ENCODE measurements around the gene MUC4.
"Not testable (repeated sequence)": the region's sequence is repeated elsewhere in the genome, so short reads cannot be mapped to it uniquely, and the experiment has no call there.

MUC4 gene

DNA sequence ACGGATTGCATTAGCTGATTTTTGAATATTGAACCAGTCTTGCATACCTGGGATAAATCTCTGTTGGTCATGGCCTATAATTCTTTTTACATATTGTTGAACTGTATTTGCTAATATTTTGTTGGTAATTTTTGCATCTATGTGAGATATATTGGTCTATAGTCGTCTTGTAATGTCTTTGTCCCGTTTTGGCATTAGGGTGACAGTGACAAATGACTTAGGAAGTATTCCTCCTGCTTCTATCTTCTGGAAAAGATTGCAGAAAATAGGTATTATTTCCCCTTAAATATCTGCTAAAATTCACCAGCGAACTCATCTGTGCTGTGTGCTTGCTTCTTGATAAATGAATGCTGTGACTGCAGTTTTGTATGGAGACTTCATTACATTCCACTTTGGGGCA lies 67.3 kb downstream of the MUC4 start:
- DNase-seq (ENCODE audit: low spot score), result no peak

DNA sequence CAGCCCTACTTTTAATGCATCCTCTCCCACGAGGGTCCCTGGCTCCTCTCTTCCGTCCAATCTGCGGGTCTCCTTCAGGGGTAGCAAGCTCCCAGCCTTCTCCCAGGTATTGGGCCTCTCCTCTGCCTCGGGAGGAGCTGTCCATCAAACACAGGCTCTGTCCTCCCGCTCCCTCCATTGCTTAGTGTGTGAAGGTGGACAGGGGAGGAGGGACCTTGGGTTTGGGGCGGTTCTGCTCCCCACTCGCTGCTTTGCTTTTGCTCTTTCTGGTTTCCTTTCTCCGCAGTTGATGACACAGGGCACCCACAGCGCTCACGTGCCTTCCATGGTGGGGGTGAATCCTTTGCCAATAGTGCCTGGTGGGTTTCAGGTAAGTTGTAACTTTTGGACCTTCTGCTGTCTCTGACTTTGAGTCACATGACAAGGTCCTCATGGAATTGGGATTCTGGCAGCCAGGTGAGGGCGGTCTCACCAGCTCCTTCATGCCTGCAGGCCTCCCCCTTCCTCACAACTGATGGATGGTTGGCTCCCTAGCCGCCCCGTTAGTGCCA lies 72.1 kb downstream of the MUC4 start:
- DNase-seq (ENCODE audit: low spot score), result no peak

DNA sequence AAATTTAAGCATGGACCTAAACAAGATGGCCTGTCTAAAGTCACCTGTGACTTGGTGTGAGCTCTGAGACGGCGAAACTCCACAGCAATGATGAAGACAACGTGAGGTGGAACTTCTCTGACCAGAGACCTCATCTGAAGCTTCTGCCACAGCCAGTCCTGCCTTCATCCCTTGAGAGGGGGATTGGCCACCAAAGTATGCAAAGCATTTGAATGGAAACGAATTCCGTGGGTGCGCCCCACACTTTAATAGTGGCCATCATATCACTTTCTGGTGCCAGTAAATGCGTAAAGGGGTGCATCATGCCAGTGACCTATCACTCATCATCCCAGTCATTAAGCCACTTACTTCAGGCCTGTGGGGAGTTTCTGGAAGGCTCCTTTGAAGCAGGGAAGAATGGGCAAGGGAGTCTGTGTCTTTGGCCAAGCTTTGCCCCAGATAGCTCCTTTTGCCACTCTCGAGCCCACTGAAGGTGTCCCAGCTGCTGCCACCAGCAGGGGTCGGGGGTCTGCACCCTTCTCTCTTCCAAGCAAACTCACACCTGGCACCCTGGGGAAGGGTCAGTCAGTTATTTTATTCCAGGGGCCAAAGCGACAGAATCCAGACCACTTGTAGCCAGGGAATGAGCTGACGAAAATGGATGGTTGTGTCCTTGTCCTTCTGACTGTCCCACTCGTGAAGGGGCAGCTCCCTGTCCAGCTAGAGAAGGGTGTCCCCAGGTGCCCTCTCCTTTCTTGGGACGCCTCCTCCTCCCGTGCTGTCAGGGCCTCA lies 73.3 kb downstream of the MUC4 start:
- DNase-seq (ENCODE audit: low spot score), result no peak

DNA sequence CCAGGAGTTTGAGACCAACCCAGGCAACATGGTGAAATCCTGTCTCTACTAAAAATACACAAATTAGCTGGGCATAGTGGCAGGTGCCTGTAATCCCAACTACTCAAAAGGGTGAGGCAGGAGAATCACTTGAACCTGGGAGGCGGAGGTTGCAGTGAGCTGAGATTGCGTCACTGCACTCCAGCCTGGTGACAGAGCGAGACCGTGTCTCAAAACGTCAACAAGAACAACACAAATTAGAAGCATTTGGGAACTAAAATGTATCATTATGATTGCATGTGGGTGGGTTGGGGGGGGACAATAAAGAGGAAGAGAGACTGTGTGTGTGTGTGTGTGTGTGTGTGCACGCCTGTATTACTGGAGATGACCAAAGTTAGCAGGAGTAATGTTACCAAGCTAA lies 73.9 kb downstream of the MUC4 start:
- not testable (repeated sequence) for DNase-seq (ENCODE audit: low spot score)

GRCh38 chr3:195736866-195737490 lies 74.8 kb downstream of the MUC4 start:
- no peak for DNase-seq (ENCODE audit: low spot score)

DNA sequence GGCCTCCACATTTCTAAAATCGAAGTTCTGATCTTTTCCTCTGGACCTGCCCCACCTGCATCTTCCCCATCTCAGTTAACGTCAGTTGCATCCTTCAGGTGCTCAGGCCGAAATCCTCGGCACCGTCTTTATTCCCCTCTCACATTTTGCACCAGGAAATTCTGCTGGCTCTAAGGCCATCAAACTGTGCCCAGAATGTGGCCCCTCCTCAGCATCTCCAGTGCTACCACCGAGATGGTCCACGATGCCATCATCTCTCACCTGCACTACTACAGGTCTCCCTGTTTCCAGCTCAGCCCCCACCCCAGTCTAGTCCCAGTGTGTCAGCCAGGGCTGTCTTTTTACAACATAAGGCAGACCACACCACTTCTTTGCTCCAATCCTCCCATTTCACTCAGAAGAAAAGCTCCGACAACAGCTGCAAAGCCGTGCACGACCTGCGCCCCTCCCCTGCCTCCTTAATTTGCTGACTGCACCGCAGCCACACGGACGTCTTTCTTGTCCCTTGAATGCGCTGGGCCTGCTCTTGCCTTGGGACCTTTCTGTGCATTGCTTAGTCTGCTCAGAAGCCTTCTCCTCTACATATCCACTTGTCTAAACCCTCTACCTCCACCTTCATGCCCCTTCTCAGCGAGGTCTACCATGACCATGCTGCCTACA lies 76.6 kb downstream of the MUC4 start:
- DNase-seq (ENCODE audit: low spot score), result no peak

DNA sequence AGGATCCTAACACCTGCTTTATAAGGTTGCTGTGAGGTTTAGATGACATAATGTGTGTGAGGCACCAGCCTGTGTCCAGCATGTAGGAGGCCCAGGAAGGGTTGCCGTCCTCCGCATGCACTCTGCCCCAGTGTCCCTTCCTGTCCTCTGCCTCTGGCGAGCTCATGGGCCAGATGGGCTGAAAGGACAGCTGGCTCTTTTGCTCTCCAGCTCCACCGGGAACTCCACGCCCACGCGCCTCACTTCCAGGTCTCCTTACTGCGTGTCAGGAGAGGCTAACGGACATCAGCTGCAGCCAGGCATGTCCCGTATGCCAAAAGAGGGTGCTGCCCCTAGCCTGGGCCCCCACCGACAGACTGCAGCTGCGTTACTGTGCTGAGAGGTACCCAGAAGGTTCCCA lies 78.8 kb downstream of the MUC4 start:
- DNase-seq (ENCODE audit: low spot score), result no peak

DNA sequence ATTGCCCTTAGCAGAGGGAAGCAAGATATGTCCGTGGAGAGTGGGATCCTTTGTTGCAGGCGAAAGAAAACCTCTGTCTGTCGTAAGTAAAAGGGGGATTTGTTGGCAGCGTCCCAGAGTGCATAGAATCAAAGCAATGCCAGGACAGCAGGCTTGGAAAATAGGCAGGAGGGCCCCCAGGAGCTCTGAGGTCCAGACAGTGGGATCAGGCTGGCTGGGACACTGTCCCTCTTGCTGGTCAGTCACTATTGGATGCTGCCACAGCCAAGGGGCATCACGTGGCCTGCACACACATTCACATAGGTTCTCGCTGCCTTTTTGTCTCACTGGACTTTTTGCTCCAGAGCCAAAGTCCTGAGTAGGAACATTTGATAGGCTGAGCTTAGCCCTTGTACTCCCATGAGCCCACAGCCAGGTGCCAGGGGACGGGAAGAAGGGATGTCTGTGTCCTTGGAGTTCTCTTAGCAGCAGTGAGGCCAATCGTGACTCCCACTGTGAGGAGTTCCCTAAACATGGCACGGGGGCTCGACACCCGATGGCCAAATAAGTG lies 80.3 kb downstream of the MUC4 start:
- DNase-seq (ENCODE audit: low spot score), result no peak

DNA sequence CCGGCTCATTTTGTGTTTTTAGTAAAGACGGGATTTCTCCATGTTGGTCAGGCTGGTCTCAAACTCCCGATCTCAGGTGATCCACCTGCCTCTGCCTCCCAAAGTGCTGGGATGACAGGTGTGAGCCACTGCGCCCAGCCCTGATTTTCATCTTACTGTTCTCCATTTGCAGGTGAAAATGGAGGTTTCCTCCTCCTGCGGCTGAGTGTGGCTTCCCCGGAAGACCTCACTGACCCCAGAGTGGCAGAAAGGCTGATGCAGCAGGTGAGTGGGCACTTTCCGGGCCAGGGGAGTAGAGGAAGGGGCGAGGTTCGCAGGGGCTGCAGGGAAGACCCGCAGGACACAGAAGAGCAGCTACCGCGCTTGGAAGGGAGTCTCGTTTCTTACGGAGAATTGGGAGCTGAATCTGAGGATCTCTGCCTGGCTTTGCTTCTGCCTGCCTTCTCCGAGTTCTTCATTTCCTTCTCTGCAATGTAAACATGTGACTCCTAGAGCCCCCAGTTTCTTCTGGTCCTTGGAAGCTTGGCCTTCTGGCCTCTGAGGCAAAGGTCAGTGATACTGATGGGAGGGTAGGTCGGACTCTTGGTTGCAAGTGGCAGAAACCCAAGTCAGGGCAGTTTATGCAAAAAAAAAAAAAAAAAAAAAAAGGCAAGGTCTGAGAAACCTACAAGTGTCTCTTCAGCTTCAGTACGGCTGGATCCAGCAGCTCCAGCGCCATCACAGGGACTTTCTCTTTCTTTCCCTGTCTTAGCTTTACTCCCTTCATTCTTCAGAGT lies 82.1 kb downstream of the MUC4 start:
- no peak for DNase-seq (ENCODE audit: low spot score)

DNA sequence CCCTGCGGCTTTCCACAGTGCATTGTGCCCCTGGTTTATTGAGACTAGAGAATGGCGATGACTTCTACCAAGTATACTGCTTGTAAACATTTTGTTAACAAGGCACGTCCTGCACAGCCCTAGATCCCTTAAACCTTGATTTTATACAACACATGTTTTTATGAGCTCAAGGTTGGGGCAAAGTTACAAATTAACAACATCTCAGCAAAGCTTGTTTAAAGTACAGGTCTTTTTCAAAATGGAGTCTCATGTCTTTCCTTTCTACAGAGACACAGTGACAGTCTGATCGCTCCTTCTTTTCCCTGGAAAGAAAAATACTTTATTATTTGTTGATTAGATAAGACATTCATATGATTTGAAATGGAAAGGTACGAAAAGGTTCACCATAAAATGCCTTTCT lies 82.9 kb downstream of the MUC4 start:
- DNase-seq (ENCODE audit: low spot score), result not testable (repeated sequence)

- no peak for DNase-seq (ENCODE audit: low spot score)
Observed at GRCh38 chr3:195727606-195728195, 84.0 kb downstream of the MUC4 start.

GRCh38 chr3:195725916-195726740 lies 85.6 kb downstream of the MUC4 start:
- DNase-seq (ENCODE audit: low spot score), result not testable (repeated sequence)

GRCh38 chr3:195724363-195724762 lies 87.4 kb downstream of the MUC4 start:
- DNase-seq (ENCODE audit: low spot score), result not testable (repeated sequence)

DNA sequence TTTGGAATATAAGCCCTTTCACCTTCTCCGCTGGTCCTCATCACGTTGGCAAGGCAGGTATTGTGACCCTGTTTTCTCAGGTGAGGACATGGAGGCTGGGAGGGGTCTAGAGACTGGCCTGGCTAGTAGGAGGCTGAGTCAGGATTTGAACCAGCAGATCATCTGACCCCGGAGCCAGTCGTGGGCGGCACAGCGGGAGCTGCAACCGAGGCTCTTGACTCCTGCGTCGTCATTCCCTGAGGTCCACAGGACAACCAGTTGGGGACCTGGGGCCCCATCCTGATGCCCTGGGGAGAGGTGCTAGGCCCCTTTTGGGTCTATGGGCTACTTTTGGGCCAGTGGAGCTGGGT lies 88.8 kb downstream of the MUC4 start:
- not testable (repeated sequence) for DNase-seq (ENCODE audit: low spot score)

DNA sequence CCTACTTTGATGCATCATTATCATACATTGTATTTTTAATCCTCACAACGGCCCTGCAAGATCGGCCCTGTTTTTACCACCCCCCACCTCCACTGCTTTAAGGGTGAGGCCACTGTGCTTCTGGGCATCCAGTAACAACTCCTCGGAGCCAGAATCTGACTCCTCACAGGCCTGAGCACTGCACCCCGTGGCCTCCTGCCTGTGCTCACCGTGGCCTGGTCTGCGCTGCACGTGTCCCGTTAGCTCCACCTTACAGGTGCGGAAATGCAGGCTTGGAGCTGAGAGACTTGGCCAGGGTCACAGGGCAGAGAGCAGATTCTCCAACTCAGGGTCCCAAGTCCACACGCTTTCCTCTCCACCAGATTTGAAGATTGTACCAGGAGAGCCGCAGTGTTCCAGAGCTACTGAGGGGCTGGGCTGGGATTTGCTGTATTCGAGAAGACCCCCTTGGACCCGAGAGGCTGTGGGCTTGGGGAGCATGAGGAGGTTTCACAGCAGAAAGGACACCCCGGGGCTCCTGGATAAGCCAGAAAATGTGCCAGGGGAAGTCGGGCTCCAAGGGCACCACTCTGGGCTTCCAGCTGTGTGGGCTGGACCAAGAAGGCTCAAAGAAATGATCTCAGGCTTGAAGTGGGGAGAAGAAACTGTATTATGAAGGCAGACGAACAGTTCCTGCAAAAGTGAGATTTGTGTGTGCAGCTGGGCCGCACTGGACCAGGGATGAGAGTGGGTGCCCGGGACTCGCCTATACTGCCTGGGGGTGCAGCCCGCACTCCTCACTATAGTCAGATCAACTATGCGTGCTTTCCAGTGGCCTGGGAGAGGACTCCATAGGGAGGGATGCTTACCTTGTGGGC lies 89.4 kb downstream of the MUC4 start:
- DNase-seq (ENCODE audit: low spot score), result not testable (repeated sequence)

- DNase-seq (ENCODE audit: low spot score), result not testable (repeated sequence)
Observed at GRCh38 chr3:195720831-195721506, 90.8 kb downstream of the MUC4 start, which contains the start of gene MUC20. TSS of gene MUC20 (plus strand) at chr3:195720978. CDS start at chr3:195721008, 30 bp downstream.

GRCh38 chr3:195719514-195720254 lies 92.0 kb downstream of the MUC4 start:
- DNase-seq (ENCODE audit: low spot score), result not testable (repeated sequence)

GRCh38 chr3:195718477-195718984 lies 93.2 kb downstream of the MUC4 start:
- no peak for DNase-seq (ENCODE audit: low spot score)

Data from HuH-7.5 (cell line).